ENCODE data around the gene SLC2A5. TPM values are rescaled to one million over a fixed set of nuclear protein-coding genes. Genes with fewer than 3 reads are reported as not detected.

The SLC2A5 gene
- total and polyA plus RNA-seq, 2 of the 4 experiments (the other 2 are of a cell fraction): 0.03 to 0.18 TPM

- no peak overlapping the region for H3K4me2 ChIP-seq (ENCODE audit: low read depth, low read length)
- intact Hi-C loops (cut with micrococcal nuclease): no loop called here
- peak overlapping the region; percentile 73; the same call in 2 of the 3 replicates for H2BK15ac ChIP-seq (ENCODE audit: low read depth, low read length)
- H3K4me1 ChIP-seq (ENCODE audit: control insufficient read depth, insufficient read depth, low read length): peaks cover 15% of the 10 kb centered on the region
- CTCF ChIA-PET: interaction anchor here (0.6 kb wide), 2 partner anchors 14 to 177 kb away, joined by 6 read pairs; no protein-coding TSS in a partner anchor
- H4K91ac ChIP-seq (ENCODE audit: insufficient read depth, low read depth, low read length): peak overlapping the region; percentile 82
- no peaks in the 10 kb centered on the region for H4K20me1 ChIP-seq (ENCODE audit: insufficient read depth, low read length)
- H2AK9ac ChIP-seq (replicated peaks; ENCODE audit: low read depth, low read length, poor library complexity): peak overlapping the region; percentile 89
- DNase-seq (peak; percentile 91), ATAC-seq (ENCODE audit: low read depth) (peak; percentile 87)
- H3K36me3 ChIP-seq (ENCODE audit: control insufficient read depth, insufficient read depth, low read length): no peaks in the 10 kb centered on the region
- H3K23ac ChIP-seq (ENCODE audit: low read depth, low read length): no peak overlapping the region
- peak overlapping the region; percentile 38 for H3K14ac ChIP-seq (replicated peaks; ENCODE audit: low read depth, low read length)
- H2AFZ ChIP-seq (replicated peaks; ENCODE audit: low read length, poor library complexity): peak overlapping the region; percentile 85
- peak overlapping the region; percentile 78 for H2BK5ac ChIP-seq (ENCODE audit: low read depth, low read length, poor library complexity, severe bottlenecking)
- peak overlapping the region; percentile 75 for H3K4ac ChIP-seq (ENCODE audit: low read depth, low read length)
- dilution Hi-C loops (cut with HindIII; ENCODE audit: low sequenced_read_pairs, unreplicated experiment): no loop called here
- no peaks in the 10 kb centered on the region for H3K79me1 ChIP-seq (ENCODE audit: low read depth in 1 of 2, low read length in 2 of 2)
- peak overlapping the region; percentile 66 for H4K5ac ChIP-seq (ENCODE audit: low read depth, low read length)
- 83% methylated on average over 4 of the region's 24 CpGs; no CpG with 5 or more reads in 1 of the 2 experiments for whole genome bisulfite sequencing, 2 experiments (ENCODE audit: extremely low coverage in 2 of 2, insufficient read length in 1 of 2)
- in situ Hi-C loops (cut with MboI; ENCODE audit: low sequenced_read_pairs): loop anchor here (10.0 kb wide), 1 partner anchor 58 kb away; the partner anchor contains the start of gene GPR157
- H3K27ac ChIP-seq (ENCODE audit: insufficient read depth, low read length): peak overlapping the region; percentile 35
- peak overlapping the region; percentile 85; the same call in 1 of the 2 replicates for H2BK20ac ChIP-seq (ENCODE audit: low read depth, low read length)
- H3K18ac ChIP-seq (ENCODE audit: low read depth, low read length): peak overlapping the region; percentile 77
- H3K27me3 ChIP-seq (ENCODE audit: control insufficient read depth, insufficient read depth, low read length): no peaks in the 10 kb centered on the region
- peak overlapping the region; percentile 80 for H2AK5ac ChIP-seq (ENCODE audit: low read depth, low read length)
- no peak overlapping the region for H3K9ac ChIP-seq (ENCODE audit: low read depth, low read length)
- no peak overlapping the region for H3K56ac ChIP-seq (ENCODE audit: extremely low read depth, insufficient read depth, low read length)
- BruUV-seq (replicated peaks): no TSS peak
- peak overlapping the region; percentile 0 to 87; a peak in 3 of 4 replicates for H4K8ac ChIP-seq (ENCODE audit: low read depth in 2 of 2, low read length in 2 of 2)
- H3K9me3 ChIP-seq (ENCODE audit: control insufficient read depth, insufficient read depth, low read length): no peaks in the 10 kb centered on the region
- H2BK120ac ChIP-seq (ENCODE audit: low read depth, low read length): peak overlapping the region; percentile 90
- H3K9me1 ChIP-seq (ENCODE audit: insufficient read depth, low read length): no peaks in the 10 kb centered on the region
- no peak overlapping the region for H3K4me3 ChIP-seq (ENCODE audit: insufficient read depth, low read depth, low read length)
- POLR2A ChIA-PET (ENCODE audit: unreplicated experiment): no interaction called here
- TF ChIP-seq CEBPB (IDR thresholded peaks at IDR 0.05; ENCODE audit: low read depth, low read length) (peak; percentile 97), MAZ (IDR thresholded peaks at IDR 0.05; ENCODE audit: borderline replicate concordance, low read depth, low read length) (peak; percentile 48; the same call in 1 of the 2 replicates), MAFK (IDR thresholded peaks at IDR 0.05; ENCODE audit: low read depth, low read length) (no peak), FOS (IDR thresholded peaks at IDR 0.05; ENCODE audit: low read depth, low read length) (peak; percentile 60; the same call in 1 of the 2 replicates), RFX5 (IDR thresholded peaks at IDR 0.05; ENCODE audit: low read depth, low read length) (no peak), BHLHE40 (IDR thresholded peaks at IDR 0.05; ENCODE audit: low read depth, low read length) (peak; percentile 51; the same call in 1 of the 2 replicates), RCOR1 (IDR thresholded peaks at IDR 0.05; ENCODE audit: insufficient replicate concordance, low read length) (no peak), MXI1 (IDR thresholded peaks at IDR 0.05; ENCODE audit: borderline replicate concordance, low read depth, low read length) (peak; percentile 95), USF2 (IDR thresholded peaks at IDR 0.05; ENCODE audit: low read depth, low read length) (peak; percentile 85), CTCF (conservative IDR thresholded peaks at IDR 0.05; ENCODE audit: low read depth, low read length) (peak; percentile 16; the same call in 1 of the 2 replicates), NFE2L2 (IDR thresholded peaks at IDR 0.05; ENCODE audit: low read depth, low read length) (peak; percentile 8; the same call in 1 of the 2 replicates)
- TF ChIP-seq, protein P1, sequence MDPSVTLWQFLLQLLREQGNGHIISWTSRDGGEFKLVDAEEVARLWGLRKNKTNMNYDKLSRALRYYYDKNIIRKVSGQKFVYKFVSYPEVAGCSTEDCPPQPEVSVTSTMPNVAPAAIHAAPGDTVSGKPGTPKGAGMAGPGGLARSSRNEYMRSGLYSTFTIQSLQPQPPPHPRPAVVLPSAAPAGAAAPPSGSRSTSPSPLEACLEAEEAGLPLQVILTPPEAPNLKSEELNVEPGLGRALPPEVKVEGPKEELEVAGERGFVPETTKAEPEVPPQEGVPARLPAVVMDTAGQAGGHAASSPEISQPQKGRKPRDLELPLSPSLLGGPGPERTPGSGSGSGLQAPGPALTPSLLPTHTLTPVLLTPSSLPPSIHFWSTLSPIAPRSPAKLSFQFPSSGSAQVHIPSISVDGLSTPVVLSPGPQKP (IDR thresholded peaks at IDR 0.05; ENCODE audit: borderline replicate concordance, low read depth, low read length): no peak
Observed at GRCh38 chr1:9066945-9067807, 2.3 kb downstream of the SLC2A5 start.
